GM12878 (cell line): ENCODE measurements around the gene SCARB1. TPM values are rescaled to one million over a fixed set of nuclear protein-coding genes. Genes with fewer than 3 reads are reported as not detected.
A peak's percentile ranks its signal among the peaks of the same experiment; 100 is the strongest.

ENCODE experiments used
- CBX5 ChIP-seq: sonication (generic); IDR thresholded peaks from 2 replicates; pipeline ENCODE4 v1.6.1; 2016; ENCODE audit warnings: low read depth, moderate library complexity, mild to moderate bottlenecking, inconsistent platforms
- EP300 ChIP-seq, 2 experiments: fragments of 150-350 bp in 1 of 2; IDR thresholded peaks; 2 replicates each; pipeline ENCODE4 v1.6.1; 2011 to 2012; ENCODE audit warnings: low read depth in 2 of 2, low read length in 2 of 2, borderline replicate concordance in 1 of 2, improper control_type of control experiment in 1 of 2, inconsistent platforms in 1 of 2; ENCODE audit not compliant: control insufficient read depth in 1 of 2
- FOS ChIP-seq: IDR thresholded peaks from 3 replicates; pipeline ENCODE4 v1.6.1; 2011; ENCODE audit warnings: borderline replicate concordance; ENCODE audit not compliant: insufficient read length; ENCODE audit errors: extremely low read depth
- GATAD2B ChIP-seq: fragments of 450-650 bp; conservative IDR thresholded peaks from 2 replicates; pipeline ENCODE4 v1.6.1; 2017; ENCODE audit warnings: low read depth, mild to moderate bottlenecking, moderate library complexity
- MYB ChIP-seq: fragments of 150-350 bp; IDR thresholded peaks from 2 replicates; pipeline ENCODE4 v1.6.1; 2014; ENCODE audit warnings: mild to moderate bottlenecking, low read depth, low read length, borderline replicate concordance
- NFYB ChIP-seq: IDR thresholded peaks from 2 replicates; pipeline ENCODE4 v1.6.1; 2011; ENCODE audit warnings: low read depth, mild to moderate bottlenecking, low read length, improper control_type of control experiment, moderate library complexity; ENCODE audit not compliant: insufficient read depth
- PAX5 ChIP-seq: IDR thresholded peaks from 2 replicates; pipeline ENCODE4 v1.6.1; 2011; ENCODE audit warnings: low read depth, low read length, borderline replicate concordance
- POLR2AphosphoS2 ChIP-seq: IDR thresholded peaks from 2 replicates; pipeline ENCODE4 v1.6.1; 2011; ENCODE audit warnings: low read depth, mild to moderate bottlenecking, low read length, improper control_type of control experiment, moderate library complexity
- polyA plus RNA-seq, 11 experiments: library from polyadenylated mRNA; depleted of rRNA in 4 of 11; unstranded in 6 of 11; stranded (reverse) in 5 of 11; fragments of >200 nt; fragmentation: Nextera tagmentation in 4 of 11; fragmentation: Illumina TruSeq in 1 of 11; extraction: Ambion mirVana in 4 of 11; extraction: Trizol in 1 of 11; gene quantifications; 1 replicate in 1 of 11; 2 replicates in 10 of 11; pipeline versions ENCODE4 v1.2.1 to v1.2.3, GENCODE V29; 2011 to 2016; ENCODE audit warnings: inconsistent platforms in 2 of 11, missing spikeins in 2 of 11, low read depth in 1 of 11
- total RNA-seq, 4 experiments: library from RNA; depleted of rRNA in 3 of 4; stranded (reverse); fragments of >200 nt in 3 of 4; fragmentation: Illumina TruSeq in 1 of 4; extraction: Trizol in 1 of 4; gene quantifications; 2 replicates each; pipeline versions ENCODE4 v1.2.1 to v1.2.3, GENCODE V29; 2013 to 2021
- TF ChIP-seq, protein P1 (sequence below): fragments of 450-650 bp; conservative IDR thresholded peaks from 2 replicates; pipeline ENCODE4 v1.6.1; 2017; ENCODE audit warnings: mild to moderate bottlenecking, moderate library complexity
- TF ChIP-seq, protein P2 (sequence below): IDR thresholded peaks from 2 replicates; pipeline ENCODE4 v1.6.1; 2011; ENCODE audit warnings: borderline replicate concordance, low read depth, mild to moderate bottlenecking, moderate library complexity, low read length; ENCODE audit not compliant: insufficient read depth, poor library complexity, severe bottlenecking
- TF ChIP-seq, protein P3 (sequence below): fragments of 450-650 bp; IDR thresholded peaks from 2 replicates; pipeline ENCODE4 v1.6.1; 2016; ENCODE audit warnings: mild to moderate bottlenecking, moderate library complexity, borderline replicate concordance
- TF ChIP-seq, protein P4 (sequence below): IDR thresholded peaks from 2 replicates; pipeline ENCODE4 v1.6.1; 2011; ENCODE audit warnings: mild to moderate bottlenecking, low read depth, low read length, moderate library complexity; ENCODE audit not compliant: insufficient replicate concordance
- TF ChIP-seq, protein P5 (sequence below): fragments of 450-650 bp; IDR thresholded peaks from 2 replicates; pipeline ENCODE4 v1.6.1; 2017; ENCODE audit warnings: mild to moderate bottlenecking

The SCARB1 gene
- total and polyA plus RNA-seq, 10 of the 15 experiments (the other 5 are each of a cell fraction or from before 2014, with no cell fraction given) = 0.34 to 104 (median 63.1) TPM

DNA sequence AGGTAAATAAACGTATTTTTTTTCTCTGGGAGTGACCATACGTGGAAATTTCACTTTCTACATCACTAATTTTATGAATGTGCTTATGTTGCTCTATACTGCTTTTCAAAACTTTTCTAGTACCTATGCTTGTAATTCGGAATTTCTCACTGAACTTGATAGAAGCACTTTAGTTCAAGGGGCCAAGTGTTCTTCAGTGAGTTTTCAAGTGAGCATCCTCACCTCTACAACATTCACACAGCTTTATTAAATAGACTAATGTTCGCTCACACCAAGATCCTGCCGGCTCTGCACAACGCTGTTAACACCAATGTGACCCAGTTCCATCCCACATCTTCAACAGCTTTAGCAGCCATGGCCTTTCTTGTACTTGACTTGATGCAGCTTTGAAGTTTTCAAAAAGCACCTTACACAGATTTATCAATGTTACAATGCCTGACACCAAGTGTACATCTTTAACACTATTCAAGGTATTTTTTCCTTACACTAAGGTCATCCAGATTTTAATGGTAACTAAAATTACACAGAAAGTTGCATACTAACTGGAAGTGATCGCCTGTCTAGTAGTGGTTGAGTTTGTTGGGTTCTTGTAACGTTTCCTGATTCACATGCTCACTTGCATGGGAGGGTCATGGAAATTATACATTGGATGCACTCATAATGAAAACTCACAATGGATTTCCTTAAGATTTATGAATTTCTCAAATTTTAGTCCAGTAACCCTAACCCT, 46.3 kb upstream of the SCARB1 start (continued):
- TF ChIP-seq, protein P1, sequence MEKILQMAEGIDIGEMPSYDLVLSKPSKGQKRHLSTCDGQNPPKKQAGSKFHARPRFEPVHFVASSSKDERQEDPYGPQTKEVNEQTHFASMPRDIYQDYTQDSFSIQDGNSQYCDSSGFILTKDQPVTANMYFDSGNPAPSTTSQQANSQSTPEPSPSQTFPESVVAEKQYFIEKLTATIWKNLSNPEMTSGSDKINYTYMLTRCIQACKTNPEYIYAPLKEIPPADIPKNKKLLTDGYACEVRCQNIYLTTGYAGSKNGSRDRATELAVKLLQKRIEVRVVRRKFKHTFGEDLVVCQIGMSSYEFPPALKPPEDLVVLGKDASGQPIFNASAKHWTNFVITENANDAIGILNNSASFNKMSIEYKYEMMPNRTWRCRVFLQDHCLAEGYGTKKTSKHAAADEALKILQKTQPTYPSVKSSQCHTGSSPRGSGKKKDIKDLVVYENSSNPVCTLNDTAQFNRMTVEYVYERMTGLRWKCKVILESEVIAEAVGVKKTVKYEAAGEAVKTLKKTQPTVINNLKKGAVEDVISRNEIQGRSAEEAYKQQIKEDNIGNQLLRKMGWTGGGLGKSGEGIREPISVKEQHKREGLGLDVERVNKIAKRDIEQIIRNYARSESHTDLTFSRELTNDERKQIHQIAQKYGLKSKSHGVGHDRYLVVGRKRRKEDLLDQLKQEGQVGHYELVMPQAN = no peak
- TF ChIP-seq POLR2AphosphoS2 = no peak; the same call in 1 of the 2 replicates
- TF ChIP-seq FOS = no peak
- no peak for TF ChIP-seq GATAD2B
- no peak for TF ChIP-seq NFYB
- TF ChIP-seq, protein P2, sequence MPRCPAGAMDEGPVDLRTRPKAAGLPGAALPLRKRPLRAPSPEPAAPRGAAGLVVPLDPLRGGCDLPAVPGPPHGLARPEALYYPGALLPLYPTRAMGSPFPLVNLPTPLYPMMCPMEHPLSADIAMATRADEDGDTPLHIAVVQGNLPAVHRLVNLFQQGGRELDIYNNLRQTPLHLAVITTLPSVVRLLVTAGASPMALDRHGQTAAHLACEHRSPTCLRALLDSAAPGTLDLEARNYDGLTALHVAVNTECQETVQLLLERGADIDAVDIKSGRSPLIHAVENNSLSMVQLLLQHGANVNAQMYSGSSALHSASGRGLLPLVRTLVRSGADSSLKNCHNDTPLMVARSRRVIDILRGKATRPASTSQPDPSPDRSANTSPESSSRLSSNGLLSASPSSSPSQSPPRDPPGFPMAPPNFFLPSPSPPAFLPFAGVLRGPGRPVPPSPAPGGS = peak; percentile 44
- TF ChIP-seq PAX5 = peak; percentile 51; the same call in 1 of the 2 replicates
- TF ChIP-seq, protein P3, sequence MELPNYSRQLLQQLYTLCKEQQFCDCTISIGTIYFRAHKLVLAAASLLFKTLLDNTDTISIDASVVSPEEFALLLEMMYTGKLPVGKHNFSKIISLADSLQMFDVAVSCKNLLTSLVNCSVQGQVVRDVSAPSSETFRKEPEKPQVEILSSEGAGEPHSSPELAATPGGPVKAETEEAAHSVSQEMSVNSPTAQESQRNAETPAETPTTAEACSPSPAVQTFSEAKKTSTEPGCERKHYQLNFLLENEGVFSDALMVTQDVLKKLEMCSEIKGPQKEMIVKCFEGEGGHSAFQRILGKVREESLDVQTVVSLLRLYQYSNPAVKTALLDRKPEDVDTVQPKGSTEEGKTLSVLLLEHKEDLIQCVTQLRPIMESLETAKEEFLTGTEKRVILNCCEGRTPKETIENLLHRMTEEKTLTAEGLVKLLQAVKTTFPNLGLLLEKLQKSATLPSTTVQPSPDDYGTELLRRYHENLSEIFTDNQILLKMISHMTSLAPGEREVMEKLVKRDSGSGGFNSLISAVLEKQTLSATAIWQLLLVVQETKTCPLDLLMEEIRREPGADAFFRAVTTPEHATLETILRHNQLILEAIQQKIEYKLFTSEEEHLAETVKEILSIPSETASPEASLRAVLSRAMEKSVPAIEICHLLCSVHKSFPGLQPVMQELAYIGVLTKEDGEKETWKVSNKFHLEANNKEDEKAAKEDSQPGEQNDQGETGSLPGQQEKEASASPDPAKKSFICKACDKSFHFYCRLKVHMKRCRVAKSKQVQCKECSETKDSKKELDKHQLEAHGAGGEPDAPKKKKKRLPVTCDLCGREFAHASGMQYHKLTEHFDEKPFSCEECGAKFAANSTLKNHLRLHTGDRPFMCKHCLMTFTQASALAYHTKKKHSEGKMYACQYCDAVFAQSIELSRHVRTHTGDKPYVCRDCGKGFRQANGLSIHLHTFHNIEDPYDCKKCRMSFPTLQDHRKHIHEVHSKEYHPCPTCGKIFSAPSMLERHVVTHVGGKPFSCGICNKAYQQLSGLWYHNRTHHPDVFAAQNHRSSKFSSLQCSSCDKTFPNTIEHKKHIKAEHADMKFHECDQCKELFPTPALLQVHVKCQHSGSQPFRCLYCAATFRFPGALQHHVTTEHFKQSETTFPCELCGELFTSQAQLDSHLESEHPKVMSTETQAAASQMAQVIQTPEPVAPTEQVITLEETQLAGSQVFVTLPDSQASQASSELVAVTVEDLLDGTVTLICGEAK = peak; percentile 41; the same call in 1 of the 2 replicates
- no peak for TF ChIP-seq CBX5
- TF ChIP-seq, protein P4, sequence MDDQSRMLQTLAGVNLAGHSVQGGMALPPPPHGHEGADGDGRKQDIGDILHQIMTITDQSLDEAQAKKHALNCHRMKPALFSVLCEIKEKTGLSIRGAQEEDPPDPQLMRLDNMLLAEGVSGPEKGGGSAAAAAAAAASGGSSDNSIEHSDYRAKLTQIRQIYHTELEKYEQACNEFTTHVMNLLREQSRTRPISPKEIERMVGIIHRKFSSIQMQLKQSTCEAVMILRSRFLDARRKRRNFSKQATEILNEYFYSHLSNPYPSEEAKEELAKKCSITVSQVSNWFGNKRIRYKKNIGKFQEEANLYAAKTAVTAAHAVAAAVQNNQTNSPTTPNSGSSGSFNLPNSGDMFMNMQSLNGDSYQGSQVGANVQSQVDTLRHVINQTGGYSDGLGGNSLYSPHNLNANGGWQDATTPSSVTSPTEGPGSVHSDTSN = peak; percentile 13
- TF ChIP-seq EP300 (IDR thresholded peaks at IDR 0.05; ENCODE audit: borderline replicate concordance in 1 of 2, control insufficient read depth in 1 of 2, low read depth in 2 of 2, low read length in 2 of 2) = no peak
- no peak for TF ChIP-seq MYB
- TF ChIP-seq, protein P5, sequence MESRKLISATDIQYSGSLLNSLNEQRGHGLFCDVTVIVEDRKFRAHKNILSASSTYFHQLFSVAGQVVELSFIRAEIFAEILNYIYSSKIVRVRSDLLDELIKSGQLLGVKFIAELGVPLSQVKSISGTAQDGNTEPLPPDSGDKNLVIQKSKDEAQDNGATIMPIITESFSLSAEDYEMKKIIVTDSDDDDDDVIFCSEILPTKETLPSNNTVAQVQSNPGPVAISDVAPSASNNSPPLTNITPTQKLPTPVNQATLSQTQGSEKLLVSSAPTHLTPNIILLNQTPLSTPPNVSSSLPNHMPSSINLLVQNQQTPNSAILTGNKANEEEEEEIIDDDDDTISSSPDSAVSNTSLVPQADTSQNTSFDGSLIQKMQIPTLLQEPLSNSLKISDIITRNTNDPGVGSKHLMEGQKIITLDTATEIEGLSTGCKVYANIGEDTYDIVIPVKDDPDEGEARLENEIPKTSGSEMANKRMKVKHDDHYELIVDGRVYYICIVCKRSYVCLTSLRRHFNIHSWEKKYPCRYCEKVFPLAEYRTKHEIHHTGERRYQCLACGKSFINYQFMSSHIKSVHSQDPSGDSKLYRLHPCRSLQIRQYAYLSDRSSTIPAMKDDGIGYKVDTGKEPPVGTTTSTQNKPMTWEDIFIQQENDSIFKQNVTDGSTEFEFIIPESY = no peak
